ENCODE results near the gene CELF2.

The CELF2 gene

GRCh38 chr10:11068861-11069633, 51.4 kb downstream of the CELF2 start:
- Histone ChIP-seq H2AFZ (ENCODE audit: insufficient read depth, low read length, poor library complexity) (no peak overlapping the region), H4K12ac (ENCODE audit: low read depth, low read length) (no peak overlapping the region), H3K79me2 (ENCODE audit: control insufficient read depth, insufficient read depth, low read length, poor library complexity) (no peaks in the 10 kb centered on the region), H3K14ac (ENCODE audit: low read length) (no peak overlapping the region), H3K9ac (ENCODE audit: low read length) (no peak overlapping the region), H3K4ac (ENCODE audit: low read depth, low read length) (no peak overlapping the region), H2BK120ac (ENCODE audit: insufficient read depth, low read length, poor library complexity) (no peak overlapping the region), H3K79me1 (ENCODE audit: low read length) (no peaks in the 10 kb centered on the region), H3K4me1 (ENCODE audit: control insufficient read depth in 1 of 2, insufficient read depth in 2 of 2, low read length in 2 of 2) (peaks cover 2% of the 10 kb centered on the region in 2 experiments), H2AK5ac (ENCODE audit: low read length) (no peak overlapping the region), H2BK5ac (ENCODE audit: low read depth, low read length, poor library complexity) (no peak overlapping the region), H4K91ac (ENCODE audit: low read depth, low read length) (no peak overlapping the region), H2BK12ac (ENCODE audit: low read length) (no peak overlapping the region), H3K27me3 (ENCODE audit: insufficient read depth, low read length) (no peaks in the 10 kb centered on the region), H3K9me3 (ENCODE audit: insufficient read depth, low read depth, low read length) (no peaks in the 10 kb centered on the region), H3K36me3 (ENCODE audit: control insufficient read depth in 1 of 2, insufficient read depth in 2 of 2, low read length in 2 of 2) (no peaks in the 10 kb centered on the region), H3K4me2 (ENCODE audit: low read length) (no peak overlapping the region), H3K23ac (ENCODE audit: low read length) (no peak overlapping the region), H3K18ac (ENCODE audit: low read length) (no peak overlapping the region), H3K27ac (ENCODE audit: low read depth, low read length) (no peak overlapping the region), H3K4me3 (ENCODE audit: low read depth, low read length) (no peak overlapping the region), H4K8ac (ENCODE audit: low read depth, low read length) (no peak overlapping the region)
- no CpG with 5 or more reads among the region's 4 CpGs for WGBS (ENCODE audit: extremely low coverage, insufficient coverage, insufficient read length)
- no peak for DNase-seq

GRCh38 chr10:11073410-11073809, 55.7 kb downstream of the CELF2 start:
- Histone ChIP-seq H3K18ac (ENCODE audit: low read length) (no peak overlapping the region), H3K27ac (ENCODE audit: low read depth, low read length) (no peak overlapping the region), H3K4me1 (ENCODE audit: control insufficient read depth in 1 of 2, insufficient read depth in 2 of 2, low read length in 2 of 2) (no peaks in the 10 kb centered on the region), H3K4me3 (ENCODE audit: low read depth, low read length) (no peak overlapping the region), H3K4ac (ENCODE audit: low read depth, low read length) (no peak overlapping the region), H3K79me1 (ENCODE audit: low read length) (no peaks in the 10 kb centered on the region), H4K91ac (ENCODE audit: low read depth, low read length) (no peak overlapping the region), H4K12ac (ENCODE audit: low read depth, low read length) (no peak overlapping the region), H3K4me2 (ENCODE audit: low read length) (no peak overlapping the region), H3K36me3 (ENCODE audit: control insufficient read depth in 1 of 2, insufficient read depth in 2 of 2, low read length in 2 of 2) (no peaks in the 10 kb centered on the region), H4K8ac (ENCODE audit: low read depth, low read length) (no peak overlapping the region), H3K23ac (ENCODE audit: low read length) (no peak overlapping the region), H2AK5ac (ENCODE audit: low read length) (no peak overlapping the region), H3K27me3 (ENCODE audit: insufficient read depth, low read length) (no peaks in the 10 kb centered on the region), H3K14ac (ENCODE audit: low read length) (no peak overlapping the region), H3K9ac (ENCODE audit: low read length) (no peak overlapping the region), H2AFZ (ENCODE audit: insufficient read depth, low read length, poor library complexity) (no peak overlapping the region), H2BK5ac (ENCODE audit: low read depth, low read length, poor library complexity) (no peak overlapping the region), H2BK12ac (ENCODE audit: low read length) (no peak overlapping the region), H3K79me2 (ENCODE audit: control insufficient read depth, insufficient read depth, low read length, poor library complexity) (no peaks in the 10 kb centered on the region), H2BK120ac (ENCODE audit: insufficient read depth, low read length, poor library complexity) (no peak overlapping the region), H3K9me3 (ENCODE audit: insufficient read depth, low read depth, low read length) (no peaks in the 10 kb centered on the region)
- WGBS (ENCODE audit: extremely low coverage, insufficient coverage, insufficient read length): no CpG with 5 or more reads among the region's 4 CpGs
- no peak for DNase-seq

GRCh38 chr10:11074536-11075267, 57.0 kb downstream of the CELF2 start:
- Histone ChIP-seq H3K4me2 (ENCODE audit: low read length) (no peak overlapping the region), H3K36me3 (ENCODE audit: control insufficient read depth in 1 of 2, insufficient read depth in 2 of 2, low read length in 2 of 2) (no peaks in the 10 kb centered on the region), H3K79me2 (ENCODE audit: control insufficient read depth, insufficient read depth, low read length, poor library complexity) (no peaks in the 10 kb centered on the region), H2BK5ac (ENCODE audit: low read depth, low read length, poor library complexity) (no peak overlapping the region), H3K14ac (ENCODE audit: low read length) (no peak overlapping the region), H3K23ac (ENCODE audit: low read length) (no peak overlapping the region), H2AFZ (ENCODE audit: insufficient read depth, low read length, poor library complexity) (no peak overlapping the region), H2BK12ac (ENCODE audit: low read length) (no peak overlapping the region), H3K27ac (ENCODE audit: low read depth, low read length) (no peak overlapping the region), H3K4me1 (ENCODE audit: control insufficient read depth in 1 of 2, insufficient read depth in 2 of 2, low read length in 2 of 2) (no peaks in the 10 kb centered on the region), H3K27me3 (ENCODE audit: insufficient read depth, low read length) (no peaks in the 10 kb centered on the region), H3K9me3 (ENCODE audit: insufficient read depth, low read depth, low read length) (no peaks in the 10 kb centered on the region), H2AK5ac (ENCODE audit: low read length) (no peak overlapping the region), H2BK120ac (ENCODE audit: insufficient read depth, low read length, poor library complexity) (no peak overlapping the region), H4K12ac (ENCODE audit: low read depth, low read length) (no peak overlapping the region), H3K4ac (ENCODE audit: low read depth, low read length) (no peak overlapping the region), H4K91ac (ENCODE audit: low read depth, low read length) (no peak overlapping the region), H3K18ac (ENCODE audit: low read length) (no peak overlapping the region), H3K4me3 (ENCODE audit: low read depth, low read length) (no peak overlapping the region), H3K9ac (ENCODE audit: low read length) (no peak overlapping the region), H4K8ac (ENCODE audit: low read depth, low read length) (no peak overlapping the region), H3K79me1 (ENCODE audit: low read length) (no peaks in the 10 kb centered on the region)
- WGBS (ENCODE audit: extremely low coverage, insufficient coverage, insufficient read length): no CpG with 5 or more reads among the region's 4 CpGs
- no peak for DNase-seq

GRCh38 chr10:11076221-11076620, 58.5 kb downstream of the CELF2 start:
- H3K9me3 ChIP-seq (ENCODE audit: insufficient read depth, low read depth, low read length): no peaks in the 10 kb centered on the region
- H3K27me3 ChIP-seq (ENCODE audit: insufficient read depth, low read length): no peaks in the 10 kb centered on the region
- H3K4me2 ChIP-seq (ENCODE audit: low read length): no peak overlapping the region
- DNase-seq: no peak
- no peak overlapping the region for H2AFZ ChIP-seq (ENCODE audit: insufficient read depth, low read length, poor library complexity)
- no peaks in the 10 kb centered on the region for H3K36me3 ChIP-seq (ENCODE audit: control insufficient read depth in 1 of 2, insufficient read depth in 2 of 2, low read length in 2 of 2)
- H3K4ac ChIP-seq (ENCODE audit: low read depth, low read length): no peak overlapping the region
- no peaks in the 10 kb centered on the region for H3K79me2 ChIP-seq (ENCODE audit: control insufficient read depth, insufficient read depth, low read length, poor library complexity)
- no peak overlapping the region for H4K91ac ChIP-seq (ENCODE audit: low read depth, low read length)
- no peaks in the 10 kb centered on the region for H3K79me1 ChIP-seq (ENCODE audit: low read length)
- no peak overlapping the region for H3K27ac ChIP-seq (ENCODE audit: low read depth, low read length)
- H3K18ac ChIP-seq (ENCODE audit: low read length): no peak overlapping the region
- H2BK12ac ChIP-seq (ENCODE audit: low read length): no peak overlapping the region
- H3K23ac ChIP-seq (ENCODE audit: low read length): no peak overlapping the region
- H3K14ac ChIP-seq (ENCODE audit: low read length): no peak overlapping the region
- H3K4me3 ChIP-seq (ENCODE audit: low read depth, low read length): no peak overlapping the region
- no peak overlapping the region for H4K12ac ChIP-seq (ENCODE audit: low read depth, low read length)
- H2BK5ac ChIP-seq (ENCODE audit: low read depth, low read length, poor library complexity): no peak overlapping the region
- H3K4me1 ChIP-seq (ENCODE audit: control insufficient read depth in 1 of 2, insufficient read depth in 2 of 2, low read length in 2 of 2): no peaks in the 10 kb centered on the region
- no peak overlapping the region for H2BK120ac ChIP-seq (ENCODE audit: insufficient read depth, low read length, poor library complexity)
- H2AK5ac ChIP-seq (ENCODE audit: low read length): no peak overlapping the region
- H3K9ac ChIP-seq (ENCODE audit: low read length): no peak overlapping the region
- H4K8ac ChIP-seq (ENCODE audit: low read depth, low read length): no peak overlapping the region
- WGBS (ENCODE audit: extremely low coverage, insufficient coverage, insufficient read length): no CpG with 5 or more reads among the region's 4 CpGs

Measured in trophoblast cell (in vitro differentiated cells and primary cell).